Fibroblast of the aortic adventitia (primary cell): ENCODE results near the gene NUP54. TPM values are rescaled to one million over a fixed set of nuclear protein-coding genes. Genes with fewer than 3 reads are reported as not detected.

Experiments
- DNase-seq: peaks from one replicate; pipeline ENCODE4 v3.0.0-alpha.2; 2010; ENCODE audit warnings: low read depth
- H3K4me3 ChIP-seq: 2 replicates; pipeline ENCODE4 v1.5.1; 2011; ENCODE audit warnings: low read depth, mild to moderate bottlenecking, control low read depth, low read length, moderate library complexity
- total RNA-seq: library from RNA; depleted of rRNA; stranded (reverse); fragments of >200 nt; gene quantifications from 2 replicates; pipeline ENCODE4 v1.2.3, GENCODE V29; 2012; ENCODE audit warnings: low replicate concordance
- TF ChIP-seq, protein P1 (sequence below): IDR thresholded peaks from 2 replicates; pipeline ENCODE4 v1.5.1; 2011; ENCODE audit warnings: mild to moderate bottlenecking, low read length, control low read depth, inconsistent platforms; ENCODE audit not compliant: insufficient read depth

Gene NUP54
- total RNA-seq, 1 donor = 64.4 TPM

DNA sequence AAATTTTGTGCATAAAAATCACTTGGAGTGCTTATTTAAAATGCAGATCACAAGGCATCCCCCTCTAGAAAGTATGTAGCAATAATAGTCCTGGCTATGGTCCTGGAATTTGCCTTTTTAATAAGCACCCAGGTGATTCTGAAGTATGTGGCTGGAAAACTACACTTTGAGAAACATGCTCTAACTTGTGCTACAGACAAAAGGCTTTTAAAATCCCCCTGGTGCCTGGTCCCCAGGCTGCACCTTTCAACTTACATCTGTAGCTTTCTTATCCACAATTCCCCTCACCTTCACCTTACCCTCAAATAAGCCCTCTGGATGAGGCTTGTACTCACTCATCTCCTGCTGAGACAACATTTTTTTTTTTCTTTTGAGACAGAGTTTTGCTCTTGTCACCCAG, 52.6 kb downstream of the NUP54 start:
- no peak for DNase-seq
- TF ChIP-seq, protein P1, sequence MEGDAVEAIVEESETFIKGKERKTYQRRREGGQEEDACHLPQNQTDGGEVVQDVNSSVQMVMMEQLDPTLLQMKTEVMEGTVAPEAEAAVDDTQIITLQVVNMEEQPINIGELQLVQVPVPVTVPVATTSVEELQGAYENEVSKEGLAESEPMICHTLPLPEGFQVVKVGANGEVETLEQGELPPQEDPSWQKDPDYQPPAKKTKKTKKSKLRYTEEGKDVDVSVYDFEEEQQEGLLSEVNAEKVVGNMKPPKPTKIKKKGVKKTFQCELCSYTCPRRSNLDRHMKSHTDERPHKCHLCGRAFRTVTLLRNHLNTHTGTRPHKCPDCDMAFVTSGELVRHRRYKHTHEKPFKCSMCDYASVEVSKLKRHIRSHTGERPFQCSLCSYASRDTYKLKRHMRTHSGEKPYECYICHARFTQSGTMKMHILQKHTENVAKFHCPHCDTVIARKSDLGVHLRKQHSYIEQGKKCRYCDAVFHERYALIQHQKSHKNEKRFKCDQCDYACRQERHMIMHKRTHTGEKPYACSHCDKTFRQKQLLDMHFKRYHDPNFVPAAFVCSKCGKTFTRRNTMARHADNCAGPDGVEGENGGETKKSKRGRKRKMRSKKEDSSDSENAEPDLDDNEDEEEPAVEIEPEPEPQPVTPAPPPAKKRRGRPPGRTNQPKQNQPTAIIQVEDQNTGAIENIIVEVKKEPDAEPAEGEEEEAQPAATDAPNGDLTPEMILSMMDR = no peak
- H3K4me3 ChIP-seq = no peak overlapping the region

DNA sequence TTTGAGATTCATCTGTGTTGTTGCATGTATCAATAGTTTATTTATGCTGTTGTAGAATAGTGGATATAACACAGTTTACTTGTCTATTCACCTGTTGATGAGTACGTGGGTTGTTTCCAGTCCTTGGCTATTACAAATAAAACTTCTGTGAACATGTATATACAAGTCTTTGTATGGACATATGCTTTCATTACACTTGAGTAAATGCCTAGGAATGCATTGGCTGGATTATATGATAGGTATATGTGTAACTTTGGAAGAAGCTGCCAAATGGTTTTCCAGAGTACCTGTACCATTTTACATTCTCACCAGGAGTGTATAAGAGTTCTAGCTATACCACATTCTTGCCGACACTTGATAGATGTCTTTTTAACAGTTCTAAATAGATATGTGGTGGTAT, 57.1 kb downstream of the NUP54 start:
- no peak for DNase-seq
- no peak overlapping the region for H3K4me3 ChIP-seq
- TF ChIP-seq, protein P1 = no peak

DNA sequence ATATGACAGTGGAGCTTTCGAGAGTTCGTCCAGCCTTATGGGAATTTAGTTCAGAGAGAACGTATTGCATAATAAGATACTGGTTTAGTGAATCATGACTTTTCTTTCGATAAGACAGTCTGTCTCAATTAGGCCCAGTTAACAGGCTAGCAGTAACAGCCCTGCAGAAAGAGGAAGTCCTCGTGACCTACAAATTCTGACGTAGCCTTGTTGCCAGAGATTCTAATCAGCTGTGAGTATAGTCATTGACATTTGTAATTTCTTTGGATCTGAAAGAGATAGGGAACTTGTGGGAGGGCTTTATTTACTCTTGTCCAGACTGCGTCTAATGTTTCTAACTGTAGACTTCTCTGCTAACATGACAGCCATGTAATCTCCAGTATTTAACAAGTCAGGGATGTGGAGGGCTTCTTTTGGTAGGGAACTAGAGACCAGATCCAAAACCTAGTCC, 57.9 kb downstream of the NUP54 start:
- TF ChIP-seq, protein P1 = no peak
- DNase-seq = peak; percentile 94
- no peak overlapping the region for H3K4me3 ChIP-seq

DNA sequence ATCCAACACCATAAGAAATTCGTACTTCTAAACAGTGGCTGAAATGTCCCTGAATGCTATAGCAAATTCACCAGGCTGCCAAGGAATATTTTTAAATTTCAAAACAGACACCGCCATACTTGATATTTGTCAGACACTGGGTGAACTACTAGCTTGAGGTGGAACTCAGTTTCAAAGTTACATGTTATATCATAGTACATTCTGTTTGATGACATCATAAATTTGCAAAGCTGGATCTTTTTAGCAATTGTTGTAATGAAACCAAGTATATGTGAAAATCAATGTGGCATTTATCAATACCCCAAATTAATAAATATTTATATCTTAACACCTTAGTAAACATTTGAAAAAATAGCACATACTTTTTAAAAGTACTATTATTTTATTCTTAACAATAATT, 59.5 kb downstream of the NUP54 start:
- TF ChIP-seq, protein P1 = no peak
- H3K4me3 ChIP-seq = no peak overlapping the region
- DNase-seq = no peak

DNA sequence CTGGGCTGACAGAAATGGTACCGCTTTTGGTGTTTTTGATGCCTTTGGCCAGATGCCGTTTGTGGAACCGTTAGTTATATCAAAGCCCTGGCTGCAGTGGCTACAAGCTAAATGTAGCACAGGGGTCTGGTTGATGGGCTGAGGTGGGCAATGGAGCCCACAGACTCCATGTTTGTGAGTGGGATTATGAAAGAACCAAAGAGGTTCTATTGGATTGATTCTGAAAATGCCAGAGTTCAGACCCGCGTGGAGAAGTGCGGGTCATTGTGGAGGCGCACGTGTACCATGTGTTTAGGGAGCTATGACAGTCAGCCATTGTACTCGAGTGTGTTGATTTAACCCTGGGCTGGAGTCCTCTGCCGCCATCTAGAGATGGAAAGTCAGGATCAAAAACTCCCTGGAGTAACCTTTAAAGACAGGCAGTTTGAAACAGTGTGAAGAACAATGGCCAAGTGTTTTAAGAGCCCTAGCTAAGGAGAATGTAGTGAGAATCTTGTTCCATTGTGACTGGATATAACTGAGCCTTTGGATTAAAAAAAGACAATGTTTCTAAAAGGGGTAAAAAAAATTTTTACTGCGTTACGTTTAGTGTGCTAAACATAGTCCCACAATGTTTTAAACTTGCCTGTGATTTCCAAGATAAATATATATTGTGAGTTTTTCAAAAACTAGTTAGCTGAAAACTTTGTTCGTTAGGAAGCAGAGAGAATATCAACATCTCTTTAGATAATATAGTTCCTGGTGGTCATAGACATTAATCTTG, 61.0 kb downstream of the NUP54 start:
- H3K4me3 ChIP-seq = no peak overlapping the region
- DNase-seq = peak; percentile 64
- TF ChIP-seq, protein P1 = peak; percentile 68

DNA sequence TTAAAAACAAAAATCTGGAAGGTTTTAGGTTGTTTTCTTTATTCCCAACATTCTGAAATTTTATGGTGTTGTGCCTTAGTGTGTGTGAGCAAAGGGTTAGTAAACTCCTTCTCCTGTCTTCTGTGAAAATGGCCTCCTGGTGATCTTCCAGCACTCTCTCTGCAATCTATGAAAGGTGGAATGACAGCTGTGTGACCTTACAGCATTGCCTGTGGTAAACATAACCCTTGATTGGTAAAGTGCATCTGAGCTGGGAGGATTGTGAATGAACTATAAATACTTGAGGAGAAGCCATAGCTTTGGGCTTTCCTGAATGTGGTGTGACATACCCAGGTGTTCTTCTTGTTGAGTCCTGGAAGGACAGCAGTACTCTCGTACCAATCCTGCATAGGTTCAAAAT, 63.7 kb downstream of the NUP54 start:
- TF ChIP-seq, protein P1 = no peak
- DNase-seq = no peak
- no peak overlapping the region for H3K4me3 ChIP-seq
